Skeletal muscle satellite cell (primary cell): Measurements from ENCODE around the gene KCTD17.
A peak's percentile ranks its signal among the peaks of the same experiment; 100 is the strongest.

ENCODE experiments used
- H3K27me3 ChIP-seq: 2 replicates; pipeline ENCODE4 v1.7.0; 2013; ENCODE audit warnings: low read length; ENCODE audit not compliant: control insufficient read depth, insufficient read depth
- H3K36me3 ChIP-seq: 2 replicates; pipeline ENCODE4 v1.7.0; 2013; ENCODE audit warnings: mild to moderate bottlenecking, control low read depth, low read length; ENCODE audit not compliant: insufficient read depth
- H3K4me1 ChIP-seq: 2 replicates; pipeline ENCODE4 v1.7.0; 2013; ENCODE audit warnings: low read length; ENCODE audit not compliant: control insufficient read depth, insufficient read depth
- H3K4me2 ChIP-seq: 2 replicates; pipeline ENCODE4 v1.7.0; 2013; ENCODE audit warnings: mild to moderate bottlenecking, low read length
- H3K4me3 ChIP-seq: 2 replicates; pipeline ENCODE4 v1.7.0; 2013; ENCODE audit warnings: low read length
- H3K9ac ChIP-seq: 2 replicates; pipeline ENCODE4 v1.7.0; 2013; ENCODE audit warnings: mild to moderate bottlenecking, low read depth, low read length, moderate library complexity
- H3K9me3 ChIP-seq: replicated peaks from 2 replicates; pipeline ENCODE4 v1.7.0; 2013; ENCODE audit warnings: mild to moderate bottlenecking, control low read depth, low read length

KCTD17 gene

DNA sequence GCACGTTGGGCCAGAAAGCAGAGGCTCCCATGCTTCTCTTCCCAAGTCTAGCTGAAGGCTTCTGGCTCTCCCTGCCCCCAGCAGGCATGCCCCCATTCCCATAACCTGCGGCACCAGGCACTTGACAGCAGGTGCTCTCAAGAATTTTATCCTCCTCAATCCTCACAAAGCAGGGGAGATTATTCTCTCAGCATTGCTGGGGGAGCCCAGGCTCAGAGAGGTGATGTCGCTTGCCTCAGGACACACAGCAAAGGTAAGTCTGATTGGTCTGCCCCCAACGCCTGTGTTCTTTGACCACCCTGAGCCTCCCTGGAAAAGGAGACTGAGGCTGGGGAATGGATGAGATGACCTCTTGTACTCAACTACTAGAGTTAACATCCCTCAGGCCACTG, 37.1 kb upstream of the KCTD17 start:
- Histone ChIP-seq H3K4me3 (no peak overlapping the region), H3K9ac (no peak overlapping the region), H3K4me1 (peaks cover 20% of the 10 kb centered on the region), H3K36me3 (peaks cover 6% of the 10 kb centered on the region), H3K4me2 (no peak overlapping the region), H3K9me3 (no peaks in the 10 kb centered on the region), H3K27me3 (peaks cover 1% of the 10 kb centered on the region)

DNA sequence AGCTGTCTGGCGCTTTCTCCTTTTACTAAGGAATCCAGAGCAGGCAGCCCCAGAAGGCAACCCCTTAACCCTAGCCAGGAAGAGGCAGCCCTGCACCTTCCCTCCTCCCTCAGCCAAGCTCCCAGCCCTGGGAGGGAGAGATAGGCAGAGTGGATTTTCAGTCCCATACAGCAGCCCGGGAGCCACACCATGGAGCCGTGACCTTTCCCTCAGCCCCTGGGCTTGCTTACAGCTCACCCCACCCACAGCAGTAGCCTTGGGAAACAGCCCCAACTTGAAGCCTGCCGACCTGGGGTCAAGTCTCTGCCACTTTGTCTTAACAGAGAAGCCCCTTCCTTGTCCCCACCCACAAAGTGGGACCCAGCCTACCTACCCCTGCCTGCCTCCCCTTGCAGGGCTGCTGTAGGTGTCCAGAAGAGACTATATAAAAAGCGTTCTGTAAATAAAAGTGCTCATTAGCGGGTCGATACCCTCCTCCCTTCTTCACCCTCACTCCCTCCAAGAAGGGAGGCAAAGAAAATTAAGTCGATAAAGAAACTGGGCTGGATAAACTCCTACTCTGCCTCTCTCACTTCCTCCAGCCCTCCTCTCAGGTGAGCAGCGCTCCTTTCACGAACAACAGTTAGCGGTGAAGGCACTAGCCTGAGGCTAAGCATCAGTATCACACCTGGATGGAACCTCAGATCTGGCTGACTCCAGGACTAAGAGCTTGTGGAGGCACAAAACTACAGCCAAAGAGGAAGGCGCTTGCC, 36.5 kb upstream of the KCTD17 start:
- Histone ChIP-seq H3K9ac (no peak overlapping the region), H3K27me3 (no peaks in the 10 kb centered on the region), H3K36me3 (peaks cover 6% of the 10 kb centered on the region), H3K4me2 (no peak overlapping the region), H3K9me3 (no peaks in the 10 kb centered on the region), H3K4me1 (peaks cover 20% of the 10 kb centered on the region), H3K4me3 (no peak overlapping the region)

DNA sequence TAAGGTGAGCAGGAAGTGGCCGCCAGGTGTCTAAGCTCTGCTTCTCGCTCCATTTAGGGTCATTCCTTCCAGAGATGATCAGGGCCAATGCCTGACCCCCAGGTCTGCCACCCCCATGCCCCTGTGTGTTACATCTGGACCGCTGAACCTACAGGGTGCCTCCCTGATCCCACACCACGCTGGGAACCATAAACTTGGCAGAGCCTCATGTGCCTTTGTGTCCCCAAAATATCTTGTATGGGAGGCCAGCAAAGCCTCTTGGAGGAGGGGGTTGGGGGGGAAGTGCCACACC, 36.0 kb upstream of the KCTD17 start:
- Histone ChIP-seq H3K9me3 (no peaks in the 10 kb centered on the region), H3K4me3 (no peak overlapping the region), H3K9ac (no peak overlapping the region), H3K27me3 (no peaks in the 10 kb centered on the region), H3K4me1 (peaks cover 20% of the 10 kb centered on the region), H3K4me2 (no peak overlapping the region), H3K36me3 (peaks cover 6% of the 10 kb centered on the region)

GRCh38 chr22:37016134-37016910, 35.2 kb upstream of the KCTD17 start:
- peaks cover 20% of the 10 kb centered on the region for H3K4me1 ChIP-seq
- H3K9ac ChIP-seq: no peak overlapping the region
- no peak overlapping the region for H3K4me3 ChIP-seq
- no peaks in the 10 kb centered on the region for H3K9me3 ChIP-seq
- peaks cover 6% of the 10 kb centered on the region for H3K36me3 ChIP-seq
- H3K4me2 ChIP-seq: no peak overlapping the region
- H3K27me3 ChIP-seq: no peaks in the 10 kb centered on the region

- no peak overlapping the region for H3K4me3 ChIP-seq
- peaks cover 16% of the 10 kb centered on the region for H3K4me1 ChIP-seq
- H3K4me2 ChIP-seq: peak overlapping the region; percentile 99
- H3K27me3 ChIP-seq: no peaks in the 10 kb centered on the region
- H3K9me3 ChIP-seq: no peaks in the 10 kb centered on the region
- no peak overlapping the region for H3K9ac ChIP-seq
- peaks cover 6% of the 10 kb centered on the region for H3K36me3 ChIP-seq
These were observed 34.2 kb upstream of the KCTD17 start for GRCh38 chr22:37017356-37017755.

DNA sequence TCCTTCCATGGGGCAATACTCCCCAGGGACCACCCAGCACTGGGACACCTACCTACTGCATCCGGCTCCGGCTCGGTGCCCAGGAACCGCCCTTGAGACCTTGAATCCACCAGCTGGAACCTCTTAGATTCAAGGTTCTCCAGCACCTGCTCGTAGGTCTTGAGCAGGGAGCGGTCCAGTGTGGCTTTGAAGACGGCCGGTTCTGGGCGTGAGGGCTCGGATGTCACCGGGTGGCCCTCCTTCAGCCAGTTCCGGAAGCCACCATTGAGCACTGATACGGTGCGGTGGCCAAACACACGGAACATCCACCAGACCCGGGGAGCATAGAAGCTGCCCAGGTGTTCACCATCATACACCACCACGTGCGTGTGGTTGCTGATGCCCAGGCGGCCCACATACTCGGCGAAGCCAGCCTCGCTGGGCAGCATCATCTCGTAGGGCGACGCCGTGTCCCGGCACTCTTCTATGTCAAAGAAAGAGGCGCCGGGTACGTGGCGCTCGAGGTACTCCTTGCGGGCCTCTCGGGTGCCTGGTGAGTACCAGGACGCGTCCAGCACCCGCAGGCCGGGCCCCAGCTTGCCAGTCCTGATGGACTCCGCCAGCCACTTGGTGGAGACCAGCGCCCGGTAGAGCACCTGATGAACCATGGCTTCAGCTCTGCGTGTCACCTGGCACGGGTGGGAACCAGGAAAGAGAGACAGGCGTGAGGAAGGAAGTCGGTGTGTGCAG, 33.3 kb upstream of the KCTD17 start:
- peaks cover 14% of the 10 kb centered on the region for H3K4me1 ChIP-seq
- H3K4me3 ChIP-seq: peak overlapping the region; percentile 77
- peaks cover 6% of the 10 kb centered on the region for H3K36me3 ChIP-seq
- no peaks in the 10 kb centered on the region for H3K9me3 ChIP-seq
- peak overlapping the region; percentile 92 for H3K9ac ChIP-seq
- no peaks in the 10 kb centered on the region for H3K27me3 ChIP-seq
- H3K4me2 ChIP-seq: peak overlapping the region; percentile 99

- H3K4me1 ChIP-seq: peaks cover 14% of the 10 kb centered on the region
- H3K27me3 ChIP-seq: no peaks in the 10 kb centered on the region
- peak overlapping the region; percentile 77 for H3K4me3 ChIP-seq
- H3K9ac ChIP-seq: peak overlapping the region; percentile 92
- peaks cover 6% of the 10 kb centered on the region for H3K36me3 ChIP-seq
- peak overlapping the region; percentile 99 for H3K4me2 ChIP-seq
- H3K9me3 ChIP-seq: no peaks in the 10 kb centered on the region
These were observed 32.7 kb upstream of the KCTD17 start for GRCh38 chr22:37018815-37019308.

DNA sequence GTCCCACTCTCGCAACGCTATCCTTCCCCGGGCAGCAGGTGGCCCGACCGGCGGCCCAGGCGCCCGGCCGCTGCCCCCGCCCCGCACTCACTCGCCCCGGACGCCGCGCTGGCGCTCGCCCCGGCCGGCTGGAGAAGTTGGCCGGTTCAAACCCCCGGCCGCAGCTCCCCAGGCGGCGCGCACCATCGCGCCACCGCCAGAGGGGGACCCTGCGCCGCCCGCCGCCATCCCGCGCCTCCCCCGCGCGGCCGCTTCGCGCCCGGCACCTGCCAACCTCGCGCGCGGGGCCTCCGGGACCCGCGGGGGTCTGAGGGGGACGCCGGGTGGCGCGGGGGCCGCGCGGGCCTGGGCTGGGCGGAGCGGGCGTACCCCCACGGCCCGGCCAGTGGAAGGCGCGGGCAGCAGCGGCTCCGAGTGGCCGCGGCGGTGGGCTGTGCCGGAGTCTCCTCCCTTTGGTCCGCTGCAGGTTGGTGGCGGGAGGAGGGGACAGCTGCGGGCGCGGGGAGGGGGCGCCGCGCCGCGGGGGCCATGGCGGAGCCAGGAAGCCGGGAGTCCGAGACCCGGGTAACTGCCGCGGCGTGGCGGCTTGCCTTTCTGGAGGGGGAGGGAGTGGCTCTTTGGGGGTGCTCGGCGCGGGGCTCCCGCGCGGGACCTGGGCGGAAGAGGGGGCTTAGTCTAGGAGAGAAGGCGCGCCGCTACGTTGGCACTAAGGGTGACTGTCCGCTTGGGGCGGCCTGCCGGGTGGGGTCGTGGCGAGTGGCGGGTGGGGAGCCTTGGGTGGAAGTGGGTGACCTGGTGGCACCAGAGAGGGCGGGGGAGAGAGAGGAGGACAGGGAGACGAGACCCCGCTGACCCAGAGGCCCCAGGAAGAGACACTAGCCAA, 32.0 kb upstream of the KCTD17 start, which contains the start of the genes MPST and TST:
MPST (plus strand) TSS at position 434 of the 883 bp plus-strand sequence; CDS start at position 529, 95 bp downstream.
TST (minus strand) TSS at position 139 of the 883 bp plus-strand sequence. CDS start 715 bp downstream, outside the sequence.
- H3K9ac ChIP-seq: peak within 1 kb of the TSS; percentile 92
- H3K4me1 ChIP-seq: peaks cover 14% of the 10 kb centered on the region
- no peaks in the 10 kb centered on the region for H3K27me3 ChIP-seq
- peak within 1 kb of the TSS; percentile 99 for H3K4me2 ChIP-seq
- peaks cover 9% of the 10 kb centered on the region for H3K36me3 ChIP-seq
- H3K9me3 ChIP-seq: no peaks in the 10 kb centered on the region
- H3K4me3 ChIP-seq: peak within 1 kb of the TSS; percentile 77

DNA sequence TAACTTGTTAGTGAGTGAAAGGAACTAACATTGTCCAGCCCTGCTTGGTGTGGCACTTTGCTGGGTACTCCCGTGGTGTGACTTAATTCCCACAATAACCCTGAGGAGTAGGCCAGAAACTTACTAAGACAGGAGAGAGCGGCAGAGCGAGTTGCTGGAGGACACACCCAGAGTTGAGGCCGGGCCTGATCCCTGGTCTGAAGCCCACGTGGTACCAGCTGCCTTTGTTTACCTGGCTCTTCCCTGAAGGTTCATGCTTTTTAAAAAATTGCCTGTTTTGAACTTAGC, 31.4 kb upstream of the KCTD17 start:
- H3K27me3 ChIP-seq: no peaks in the 10 kb centered on the region

GRCh38 chr22:37021041-37021440, 30.5 kb upstream of the KCTD17 start:
- Histone ChIP-seq H3K4me1 (peaks cover 14% of the 10 kb centered on the region), H3K4me2 (no peak overlapping the region), H3K36me3 (peaks cover 20% of the 10 kb centered on the region), H3K27me3 (no peaks in the 10 kb centered on the region), H3K4me3 (no peak overlapping the region), H3K9ac (no peak overlapping the region), H3K9me3 (no peaks in the 10 kb centered on the region)

More for the DNA sequence above, 31.4 kb upstream of the KCTD17 start:
- peak overlapping the region; percentile 92 for H3K9ac ChIP-seq
- H3K36me3 ChIP-seq: peaks cover 14% of the 10 kb centered on the region
- no peaks in the 10 kb centered on the region for H3K9me3 ChIP-seq
- H3K4me2 ChIP-seq: peak overlapping the region; percentile 99
- H3K4me1 ChIP-seq: peaks cover 14% of the 10 kb centered on the region
- H3K4me3 ChIP-seq: peak overlapping the region; percentile 77
